Epithelial cell of prostate (primary cell): ENCODE results near the gene POPDC3.
"Not testable (repeated sequence)": the region's sequence is repeated elsewhere in the genome, so short reads cannot be mapped to it uniquely, and the experiment has no call there.

Experiments used
- DNase-seq: peaks from one replicate; pipeline ENCODE4 v3.0.0-alpha.2; 2011; ENCODE audit warnings: low read depth, low spot score
- H3K27ac ChIP-seq: fragments of 450-650 bp; 2 replicates; pipeline ENCODE4 v1.5.1; 2017; ENCODE audit warnings: mild to moderate bottlenecking

Gene POPDC3

GRCh38 chr6:105199711-105200110 lies 19.9 kb upstream of the POPDC3 start:
- DNase-seq, result no peak
- no peak overlapping the region for H3K27ac ChIP-seq

DNA sequence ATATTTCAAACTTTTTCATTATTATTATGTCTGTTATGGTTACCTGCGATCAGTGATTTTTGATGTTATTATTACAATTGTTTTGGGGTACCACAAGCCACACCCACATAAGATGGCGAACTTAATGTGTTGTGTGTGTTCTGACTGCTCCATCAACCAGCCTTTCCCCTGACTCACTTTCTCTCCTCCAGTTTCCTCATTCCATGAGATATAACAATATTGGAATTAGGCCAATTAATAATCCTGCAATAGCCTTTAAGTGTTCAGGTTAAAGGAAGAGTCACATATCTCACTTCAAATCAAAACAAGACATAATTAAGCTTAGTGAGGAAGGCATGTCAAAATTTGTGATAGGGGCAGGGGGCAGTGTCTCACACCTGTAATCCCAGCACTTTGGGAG lies 16.3 kb upstream of the POPDC3 start:
- DNase-seq, result no peak

GRCh38 chr6:105194591-105194990 lies 14.8 kb upstream of the POPDC3 start:
- DNase-seq, result no peak
- no peak overlapping the region for H3K27ac ChIP-seq

More for the DNA sequence above, 16.3 kb upstream of the POPDC3 start:
- H3K27ac ChIP-seq, result peak overlapping the region; percentile 53

GRCh38 chr6:105194106-105194505 lies 14.3 kb upstream of the POPDC3 start:
- H3K27ac ChIP-seq, result no peak overlapping the region
- DNase-seq, result no peak

GRCh38 chr6:105193647-105194046 lies 13.8 kb upstream of the POPDC3 start:
- H3K27ac ChIP-seq, result no peak overlapping the region
- DNase-seq, result no peak

GRCh38 chr6:105192707-105193465 lies 13.1 kb upstream of the POPDC3 start:
- DNase-seq, result no peak
- H3K27ac ChIP-seq, result peak overlapping the region; percentile 24

DNA sequence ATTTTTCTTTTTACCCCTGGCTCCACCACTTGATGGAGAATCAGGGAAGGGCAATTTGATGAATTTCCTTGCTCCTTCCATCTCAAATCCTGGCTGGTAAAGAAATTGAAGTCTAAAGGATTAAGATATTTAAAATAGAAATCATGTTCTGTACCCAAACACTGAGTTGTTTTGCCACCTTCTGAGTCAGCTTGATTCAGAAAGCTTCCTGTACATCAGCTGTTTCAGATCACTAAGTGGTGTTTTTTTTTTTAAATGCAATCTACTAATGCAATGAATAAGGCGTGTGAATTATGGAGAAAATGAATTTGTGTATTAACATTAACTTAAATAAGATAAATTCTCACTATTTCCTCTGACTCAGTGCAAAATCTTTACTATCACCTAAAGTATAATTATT lies 11.5 kb upstream of the POPDC3 start:
- H3K27ac ChIP-seq, result peak overlapping the region; percentile 1
- no peak for DNase-seq

DNA sequence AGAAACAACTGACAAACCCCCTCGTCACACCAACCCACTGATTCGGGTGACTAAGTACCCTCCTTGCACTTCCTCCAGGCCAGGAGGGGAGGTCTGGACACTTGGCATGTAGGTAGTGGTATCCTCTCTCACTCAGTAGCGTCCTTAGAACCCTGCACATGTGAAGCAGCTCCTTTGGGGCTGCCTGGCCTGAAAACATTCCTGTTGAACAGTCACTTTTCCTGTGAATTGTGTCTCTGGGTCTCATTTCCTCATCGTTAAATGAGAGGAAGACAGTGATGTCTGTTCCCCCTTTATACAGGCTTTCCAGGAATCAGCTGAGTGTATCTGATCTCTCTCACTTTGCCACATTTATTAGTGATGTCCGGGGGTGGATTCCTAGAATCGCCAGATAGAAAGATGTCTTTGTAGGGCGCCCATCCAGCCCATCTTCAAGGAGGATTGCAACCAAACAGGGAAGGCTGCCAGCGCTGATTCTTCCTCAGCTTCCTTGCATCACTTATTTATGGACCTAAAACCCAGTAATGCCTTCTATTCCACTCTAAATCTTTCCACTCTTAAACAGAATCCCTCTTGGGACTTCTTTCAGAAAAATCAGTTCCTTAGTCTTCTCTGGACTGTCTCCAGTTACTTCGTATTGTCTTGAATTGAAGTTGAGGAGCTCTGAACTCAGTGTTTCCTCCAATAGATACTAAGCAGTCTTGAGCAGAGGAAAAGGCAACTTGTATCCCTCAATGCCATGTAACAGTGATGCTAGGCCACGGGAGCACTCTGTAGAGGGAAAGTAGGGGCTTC lies 9.4 kb upstream of the POPDC3 start:
- no peak overlapping the region for H3K27ac ChIP-seq
- no peak for DNase-seq

DNA sequence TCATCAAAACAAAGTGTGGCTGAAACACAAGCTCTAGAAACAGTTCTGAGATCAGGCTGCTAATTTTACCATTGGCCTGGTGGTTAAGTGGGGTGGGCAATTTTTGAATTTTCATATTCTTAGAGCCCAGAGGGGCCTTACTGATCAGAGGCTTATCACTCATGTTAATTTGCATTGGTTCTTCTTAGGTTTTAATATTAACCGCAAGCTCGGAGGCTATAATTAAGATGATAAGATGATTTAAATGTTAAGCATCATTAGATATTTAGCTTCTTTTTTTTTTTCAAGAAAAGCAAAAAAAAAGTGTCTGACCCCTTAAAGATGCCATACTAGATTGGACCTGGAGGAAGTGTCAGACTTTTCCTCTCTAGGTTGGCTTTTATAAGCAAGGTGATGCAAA lies 8.4 kb upstream of the POPDC3 start:
- H3K27ac ChIP-seq, result no peak overlapping the region
- DNase-seq, result no peak

- H3K27ac ChIP-seq, result no peak overlapping the region
- no peak for DNase-seq
Measured at GRCh38 chr6:105186576-105186975, 6.8 kb upstream of the POPDC3 start.

DNA sequence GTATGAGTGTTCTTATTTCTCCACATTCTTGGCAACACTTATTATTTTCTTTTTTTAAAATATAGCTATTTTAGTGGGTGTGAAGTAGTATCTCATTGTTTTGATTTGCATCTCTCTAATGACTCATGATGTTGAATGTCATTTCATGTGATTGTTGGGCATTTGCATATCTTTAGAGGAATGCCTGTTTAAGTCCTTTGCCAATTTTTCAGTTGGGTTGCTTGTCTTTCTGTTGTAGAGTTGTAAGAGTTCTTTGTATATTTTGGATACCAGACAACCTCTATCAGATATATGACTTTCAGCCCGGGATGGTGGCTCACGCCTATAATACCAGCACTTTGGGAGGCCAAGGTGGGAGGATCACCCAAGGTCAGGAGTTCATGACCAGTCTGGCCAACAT lies 5.1 kb upstream of the POPDC3 start:
- H3K27ac ChIP-seq, result no peak overlapping the region
- no peak for DNase-seq

DNA sequence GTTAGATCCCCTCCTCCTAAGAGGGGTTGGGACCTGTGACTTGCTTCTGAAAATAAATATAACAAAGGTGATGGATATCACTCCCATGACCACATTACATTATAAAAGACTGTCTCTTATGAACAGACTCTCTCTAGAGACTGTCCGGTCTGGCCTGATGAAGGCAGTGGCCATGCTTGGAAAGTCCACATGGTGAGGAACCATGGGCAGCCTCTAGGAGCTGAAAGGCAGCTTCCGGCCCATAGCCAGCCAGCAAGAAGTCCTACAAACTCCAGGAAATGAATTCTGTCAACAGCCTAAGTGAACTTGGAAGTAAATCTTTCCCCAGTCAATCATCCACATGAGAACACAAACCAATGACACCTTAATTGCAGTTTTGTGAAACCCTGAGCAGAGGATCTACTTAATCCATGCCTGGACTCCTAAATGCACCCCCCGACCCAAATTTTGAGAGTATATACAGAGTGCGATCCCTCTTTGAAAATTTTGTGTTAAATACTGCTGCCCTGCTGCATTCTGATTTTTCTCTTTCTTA lies 2.2 kb upstream of the POPDC3 start:
- no peak for DNase-seq
- no peak overlapping the region for H3K27ac ChIP-seq

- no peak for DNase-seq
- H3K27ac ChIP-seq, result peak overlapping the region; percentile 82
Measured at GRCh38 chr6:105178636-105179035, 1.2 kb downstream of the POPDC3 start.

DNA sequence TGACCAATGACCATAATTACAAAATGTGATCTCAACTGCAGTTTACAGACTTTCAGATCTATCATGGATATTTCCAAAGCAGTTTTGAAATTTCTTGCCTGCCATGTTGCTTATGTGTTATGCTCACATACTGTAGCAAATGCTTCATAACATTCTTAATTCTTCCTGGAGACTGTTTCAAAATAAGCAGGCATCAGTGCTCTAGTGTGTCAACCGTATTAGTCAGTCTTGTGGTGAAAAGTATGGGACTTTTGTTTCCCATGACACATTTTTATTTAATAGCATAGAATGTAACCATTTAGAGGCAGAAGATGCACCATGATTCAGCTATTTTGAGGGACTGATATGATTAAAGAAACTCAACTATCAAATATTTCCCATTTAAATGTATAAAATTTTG lies 1.7 kb downstream of the POPDC3 start:
- DNase-seq, result peak; percentile 77
- peak overlapping the region; percentile 82 for H3K27ac ChIP-seq

- peak overlapping the region; percentile 82 for H3K27ac ChIP-seq
- DNase-seq, result no peak
Measured at GRCh38 chr6:105177556-105177955, 2.3 kb downstream of the POPDC3 start.

- H3K27ac ChIP-seq, result peak overlapping the region; percentile 83
Measured at GRCh38 chr6:105174512-105174911, 5.3 kb downstream of the POPDC3 start.

GRCh38 chr6:105172515-105172914 lies 7.3 kb downstream of the POPDC3 start:
- DNase-seq, H3K27ac ChIP-seq: not testable (repeated sequence)

More at GRCh38 chr6:105174512-105174911, 5.3 kb downstream of the POPDC3 start:
- peak; percentile 94 for DNase-seq

GRCh38 chr6:105170059-105170458 lies 9.8 kb downstream of the POPDC3 start:
- no peak for DNase-seq
- peak overlapping the region; percentile 35 for H3K27ac ChIP-seq

- no peak overlapping the region for H3K27ac ChIP-seq
- DNase-seq, result no peak
Measured at GRCh38 chr6:105167914-105168313, 11.9 kb downstream of the POPDC3 start.

- H3K27ac ChIP-seq, result no peak overlapping the region
- DNase-seq, result peak; percentile 46
Measured at GRCh38 chr6:105164418-105164817, 15.4 kb downstream of the POPDC3 start.

GRCh38 chr6:105163183-105163582 lies 16.6 kb downstream of the POPDC3 start:
- no peak for DNase-seq
- H3K27ac ChIP-seq, result no peak overlapping the region
